D721Med (cell line): ENCODE results near the gene MTHFD1L.
"Not testable (repeated sequence)": the region's sequence is repeated elsewhere in the genome, so short reads cannot be mapped to it uniquely, and the experiment has no call there.

Experiments used
- DNase-seq: peaks from one replicate; pipeline ENCODE4 v3.0.0; 2011; ENCODE audit warnings: low spot score; ENCODE audit not compliant: insufficient read length
- FAIRE-seq: peaks from 2 replicates; lab custom pipeline; 2011; peaks lifted over from hg19 to GRCh38; lab: Jason Lieb, UNC
- TF ChIP-seq, protein P1 (sequence below): IDR thresholded peaks from 2 replicates; pipeline ENCODE4 v1.5.1; 2012; ENCODE audit warnings: mild to moderate bottlenecking, control low read depth; ENCODE audit not compliant: insufficient read depth; ENCODE audit errors: missing control alignments

The MTHFD1L gene

DNA sequence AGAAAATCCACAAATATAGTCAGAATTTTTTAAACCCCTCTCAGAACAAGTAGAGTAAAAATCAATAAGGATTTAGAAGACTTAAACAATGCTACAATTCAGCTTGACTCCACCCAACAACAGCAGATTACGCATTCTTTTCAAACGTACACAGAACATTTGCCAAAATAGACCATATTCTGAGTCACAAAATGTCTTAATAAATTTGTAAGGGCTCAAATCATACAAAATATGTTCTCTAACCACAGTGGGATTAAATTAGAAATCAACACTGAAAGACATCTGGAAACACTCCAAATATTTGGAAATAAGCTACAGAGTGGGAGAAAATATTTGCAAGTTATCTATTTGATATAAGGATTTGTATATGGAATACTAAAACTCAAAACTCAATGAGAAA is 210.0 kb downstream of the MTHFD1L start:
- DNase-seq (no peak), FAIRE-seq (no peak)
- TF ChIP-seq, protein P1, sequence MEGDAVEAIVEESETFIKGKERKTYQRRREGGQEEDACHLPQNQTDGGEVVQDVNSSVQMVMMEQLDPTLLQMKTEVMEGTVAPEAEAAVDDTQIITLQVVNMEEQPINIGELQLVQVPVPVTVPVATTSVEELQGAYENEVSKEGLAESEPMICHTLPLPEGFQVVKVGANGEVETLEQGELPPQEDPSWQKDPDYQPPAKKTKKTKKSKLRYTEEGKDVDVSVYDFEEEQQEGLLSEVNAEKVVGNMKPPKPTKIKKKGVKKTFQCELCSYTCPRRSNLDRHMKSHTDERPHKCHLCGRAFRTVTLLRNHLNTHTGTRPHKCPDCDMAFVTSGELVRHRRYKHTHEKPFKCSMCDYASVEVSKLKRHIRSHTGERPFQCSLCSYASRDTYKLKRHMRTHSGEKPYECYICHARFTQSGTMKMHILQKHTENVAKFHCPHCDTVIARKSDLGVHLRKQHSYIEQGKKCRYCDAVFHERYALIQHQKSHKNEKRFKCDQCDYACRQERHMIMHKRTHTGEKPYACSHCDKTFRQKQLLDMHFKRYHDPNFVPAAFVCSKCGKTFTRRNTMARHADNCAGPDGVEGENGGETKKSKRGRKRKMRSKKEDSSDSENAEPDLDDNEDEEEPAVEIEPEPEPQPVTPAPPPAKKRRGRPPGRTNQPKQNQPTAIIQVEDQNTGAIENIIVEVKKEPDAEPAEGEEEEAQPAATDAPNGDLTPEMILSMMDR: no peak

DNA sequence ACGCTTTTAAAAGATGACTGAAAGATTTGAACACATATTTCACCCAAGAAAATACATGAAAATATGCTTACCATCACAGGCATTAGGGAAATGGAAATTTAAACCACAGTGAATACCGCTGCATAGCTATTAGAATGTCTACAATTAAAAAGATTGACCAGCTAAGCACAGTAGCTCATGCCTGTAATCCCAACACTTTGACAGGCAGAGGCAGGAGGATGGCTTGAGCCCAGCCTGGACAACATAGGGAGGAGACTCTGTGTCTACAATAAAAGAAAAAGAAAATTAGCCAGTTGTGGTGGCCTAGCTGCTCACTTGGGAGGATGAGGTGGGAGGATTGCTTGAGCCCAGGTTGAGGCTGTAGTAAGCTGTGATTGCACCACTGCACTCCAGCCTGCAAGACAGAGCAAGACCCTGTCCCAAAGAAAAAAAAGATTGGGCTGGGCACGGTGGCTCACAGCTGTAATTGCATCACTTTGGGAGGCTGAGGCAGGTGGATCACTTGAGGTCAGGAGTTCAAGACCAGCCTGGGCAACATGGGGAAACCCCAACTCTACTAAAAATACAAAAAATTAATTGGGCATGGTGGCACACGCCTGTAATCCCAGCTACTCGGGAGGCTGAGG is 210.5 kb downstream of the MTHFD1L start:
- no peak for DNase-seq
- FAIRE-seq: no peak
- TF ChIP-seq, protein P1: no peak

DNA sequence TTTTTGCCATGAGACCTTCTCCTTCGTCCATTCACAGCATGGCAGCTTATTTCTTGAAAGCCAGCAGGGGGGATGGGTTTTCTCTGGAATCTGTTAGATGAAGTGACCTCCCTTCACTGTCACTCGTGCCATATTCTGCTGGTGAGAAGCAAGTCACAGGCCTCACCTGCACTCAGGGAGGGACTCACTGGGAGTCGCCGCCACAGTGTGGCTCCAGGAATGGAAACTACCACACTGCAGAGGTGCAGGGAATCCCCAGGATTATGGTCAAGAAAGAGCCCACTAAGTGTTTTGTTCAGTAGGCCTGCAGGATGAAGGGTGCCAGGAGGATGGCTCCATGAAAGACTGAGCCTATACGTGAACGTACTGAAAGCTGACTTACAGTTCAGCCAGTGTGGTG is 213.2 kb downstream of the MTHFD1L start:
- TF ChIP-seq, protein P1: no peak
- FAIRE-seq (no peak), DNase-seq (no peak)

DNA sequence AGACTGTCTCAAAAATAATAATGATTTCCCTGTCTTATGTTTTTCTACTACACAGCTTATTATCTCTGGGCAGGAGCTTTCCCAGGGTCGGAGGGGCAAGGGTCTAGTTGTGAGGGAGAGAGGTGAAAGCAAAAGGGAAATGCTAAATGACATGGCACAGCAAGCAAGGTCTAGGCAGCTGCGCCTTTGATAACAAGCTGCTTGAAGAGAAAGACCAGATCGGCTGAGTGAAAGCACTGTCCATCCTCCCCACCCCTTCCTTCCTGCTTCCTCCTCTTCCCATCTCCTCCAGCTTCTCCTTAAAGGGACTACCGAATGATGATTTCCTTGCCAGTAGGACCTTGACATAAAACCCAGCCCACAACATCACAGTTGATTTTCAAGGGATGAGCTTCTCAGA is 216.2 kb downstream of the MTHFD1L start:
- TF ChIP-seq, protein P1: no peak
- FAIRE-seq (no peak), DNase-seq (no peak)

DNA sequence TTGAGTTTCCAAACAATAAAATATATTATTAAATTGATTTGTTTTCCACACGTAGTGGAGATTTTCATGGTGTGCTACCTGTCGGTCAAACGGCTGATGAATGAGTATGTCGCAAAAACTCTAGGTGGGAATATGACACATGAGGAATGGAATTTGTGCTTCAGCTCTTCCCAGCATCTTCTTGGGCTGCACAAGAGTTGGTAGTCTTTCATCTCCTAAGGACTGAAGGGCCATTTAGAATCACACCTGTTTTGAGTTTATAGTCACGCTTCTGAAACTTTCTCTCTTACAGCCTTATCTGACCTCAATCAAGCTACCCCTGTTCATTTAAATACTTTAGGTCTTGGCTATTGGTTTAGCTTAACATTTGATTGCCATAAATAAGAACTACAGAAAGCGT is 216.6 kb downstream of the MTHFD1L start:
- DNase-seq (no peak), FAIRE-seq (no peak)
- TF ChIP-seq, protein P1: no peak

DNA sequence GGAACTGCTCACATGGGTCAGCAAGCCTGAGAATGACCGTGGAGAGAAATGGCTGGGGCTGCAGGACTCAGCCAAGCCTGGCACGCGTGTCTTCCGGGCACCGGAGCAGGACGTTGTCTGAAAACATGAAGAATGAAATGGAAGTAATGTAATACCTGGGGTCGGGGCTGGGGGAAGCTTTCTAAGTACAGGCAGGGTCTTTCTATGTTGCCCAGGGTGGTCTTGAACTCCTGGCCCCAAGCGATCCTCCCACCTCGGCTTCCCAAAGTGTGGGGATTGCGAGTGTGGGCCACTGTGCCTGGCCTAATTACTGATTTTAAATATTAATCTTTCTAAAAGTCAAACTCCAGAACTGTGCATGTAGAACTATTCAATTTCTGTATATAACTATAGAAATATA is 218.8 kb downstream of the MTHFD1L start:
- DNase-seq: no peak
- FAIRE-seq: no peak
- TF ChIP-seq, protein P1: no peak

DNA sequence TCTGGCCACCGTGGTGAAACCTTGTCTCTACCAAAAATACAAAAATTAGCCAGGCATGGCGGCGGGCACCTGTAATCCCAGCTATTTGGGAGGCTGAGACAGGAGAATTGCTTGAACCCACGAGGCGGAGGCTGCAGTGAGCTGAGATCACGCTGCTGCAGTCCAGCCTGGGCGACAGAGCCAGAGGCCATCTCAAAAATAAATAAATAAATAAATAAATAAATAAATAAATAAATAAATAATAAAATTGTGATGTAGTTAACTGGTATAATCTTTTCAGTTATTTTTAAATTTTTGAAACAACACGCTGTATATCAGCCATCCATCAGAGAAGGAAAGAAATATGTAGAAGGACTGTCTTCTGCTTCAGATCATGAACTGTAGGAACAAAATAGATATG is 221.6 kb downstream of the MTHFD1L start:
- FAIRE-seq: not testable (repeated sequence)

More for the DNA sequence above, 221.6 kb downstream of the MTHFD1L start:
- not testable (repeated sequence) for DNase-seq
